K562 (cell line): Measurements from ENCODE around the gene UMAD1. TPM values are rescaled to one million over a fixed set of nuclear protein-coding genes. Genes with fewer than 3 reads are reported as not detected.

Source experiments
- CBFA2T2 ChIP-seq: fragments of 450-650 bp; conservative IDR thresholded peaks from 2 replicates; pipeline ENCODE4 v1.6.1; 2017; ENCODE audit warnings: mild to moderate bottlenecking
- CHD1 ChIP-seq: fragments of 200-600 bp; sonication (generic); IDR thresholded peaks from one replicate; pipeline ENCODE4 v1.6.1; 2012; ENCODE audit warnings: mild to moderate bottlenecking, moderate library complexity, low read length, inconsistent platforms
- HDAC3 ChIP-seq: fragments of 450-650 bp; IDR thresholded peaks from 2 replicates; pipeline ENCODE4 v1.6.1; 2018; ENCODE audit warnings: borderline replicate concordance, mild to moderate bottlenecking, moderate library complexity; ENCODE audit not compliant: partially characterized antibody
- HNRNPLL ChIP-seq: fragments of 200-400 bp; formaldehyde crosslinking; IDR thresholded peaks from 2 replicates; pipeline ENCODE4 v1.6.1; 2017; ENCODE audit warnings: low read length, low read depth, mild to moderate bottlenecking; ENCODE audit not compliant: poor library complexity, severe bottlenecking
- KAT7 ChIP-seq: sonication (generic); formaldehyde crosslinking; IDR thresholded peaks from 2 replicates; pipeline ENCODE4 v1.8.0; 2022; ENCODE audit warnings: missing genetic modification reagents, mild to moderate bottlenecking, borderline replicate concordance
- KHSRP ChIP-seq: fragments of 450-650 bp; IDR thresholded peaks from 2 replicates; pipeline ENCODE4 v1.6.1; 2017
- KLF10 ChIP-seq: fragments of 250-450 bp; sonication (Bioruptor Pico); IDR thresholded peaks from 2 replicates; pipeline ENCODE4 v1.6.1; 2021; ENCODE audit warnings: matching md5 sums
- MYBL2 ChIP-seq, 2 experiments: fragments of 450-650 bp in 1 of 2; sonication (generic) in 1 of 2; formaldehyde crosslinking in 1 of 2; IDR thresholded peaks; 2 replicates each; pipeline versions ENCODE4 v1.6.1 to v1.8.1; 2017 to 2022; ENCODE audit warnings: borderline replicate concordance in 1 of 2, inconsistent platforms in 1 of 2, low read depth in 1 of 2, mild to moderate bottlenecking in 1 of 2, missing genetic modification reagents in 1 of 2, moderate library complexity in 1 of 2
- NFE2L1 ChIP-seq: fragments of 450-650 bp; IDR thresholded peaks from 2 replicates; pipeline ENCODE4 v1.6.1; 2016; ENCODE audit warnings: missing genetic modification characterization, low read depth, mild to moderate bottlenecking, missing compliant biosample characterization, moderate library complexity, borderline replicate concordance
- NONO ChIP-seq, 2 experiments: fragments of 200-400 bp in 1 of 2; fragments of 450-650 bp in 1 of 2; formaldehyde crosslinking in 1 of 2; IDR thresholded peaks; 2 replicates each; pipeline ENCODE4 v1.6.1; 2017; ENCODE audit warnings: low read depth in 2 of 2, mild to moderate bottlenecking in 2 of 2, moderate library complexity in 2 of 2, low read length in 1 of 2
- NRF1 ChIP-seq, 2 experiments: fragments of 450-650 bp; IDR thresholded peaks in 1 of 2; conservative IDR thresholded peaks in 1 of 2; 2 replicates each; pipeline ENCODE4 v1.6.1; 2014; ENCODE audit warnings: mild to moderate bottlenecking in 2 of 2
- PCBP1 ChIP-seq: fragments of 200-400 bp; formaldehyde crosslinking; IDR thresholded peaks from 2 replicates; pipeline ENCODE4 v1.6.1; 2018; ENCODE audit warnings: mild to moderate bottlenecking, low read depth, low read length; ENCODE audit not compliant: poor library complexity, severe bottlenecking
- POLR2B ChIP-seq: fragments of 450-650 bp; IDR thresholded peaks from 2 replicates; pipeline ENCODE4 v1.6.1; 2018; ENCODE audit warnings: low read depth; ENCODE audit not compliant: partially characterized antibody
- ZNF140 ChIP-seq: fragments of 250-450 bp; sonication (Bioruptor Pico); IDR thresholded peaks from 2 replicates; pipeline ENCODE4 v1.8.0; 2021; ENCODE audit warnings: moderate library complexity, mild to moderate bottlenecking, inconsistent platforms
- ZNF175 ChIP-seq: fragments of 200-800 bp; sonication (Bioruptor generic); IDR thresholded peaks from 2 replicates; pipeline ENCODE4 v1.6.1; 2016; ENCODE audit warnings: low read depth, mild to moderate bottlenecking, missing genetic modification characterization, missing compliant biosample characterization
- polyA plus RNA-seq, 8 experiments: library from polyadenylated mRNA; depleted of rRNA in 4 of 8; stranded (reverse) in 5 of 8; unstranded in 3 of 8; fragments of >200 nt; fragmentation: Nextera tagmentation in 2 of 8; fragmentation: Illumina TruSeq in 1 of 8; extraction: Ambion mirVana in 2 of 8; extraction: Trizol in 1 of 8; gene quantifications; 2 replicates each; pipeline versions ENCODE4 v1.2.1 to v1.2.3, GENCODE V29; 2011 to 2014; ENCODE audit warnings: inconsistent platforms in 1 of 8, missing spikeins in 1 of 8
- total RNA-seq, 7 experiments: library from RNA; depleted of rRNA in 6 of 7; stranded (reverse); fragments of >200 nt in 6 of 7; fragmentation: Illumina TruSeq in 2 of 7; extraction: Trizol in 2 of 7; gene quantifications; 2 replicates each; pipeline versions ENCODE4 v1.2.1 to v1.2.3, GENCODE V29; 2011 to 2021; ENCODE audit warnings: low replicate concordance in 1 of 7
- TF ChIP-seq, protein P1 (sequence below): fragments of 450-650 bp; IDR thresholded peaks from 2 replicates; pipeline ENCODE4 v1.6.1; 2016; ENCODE audit warnings: missing biosample characterization, missing genetic modification characterization
- TF ChIP-seq, protein P2 (sequence below): fragments of 450-650 bp; IDR thresholded peaks from 2 replicates; pipeline ENCODE4 v1.6.1; 2014; ENCODE audit warnings: low read depth, mild to moderate bottlenecking, moderate library complexity, borderline replicate concordance
- TF ChIP-seq, protein P3 (sequence below): fragments of 250-450 bp; sonication (Bioruptor Pico); IDR thresholded peaks from 2 replicates; pipeline ENCODE4 v1.8.0; 2022; ENCODE audit warnings: inconsistent platforms
- TF ChIP-seq, protein P4 (sequence below), 3 experiments: IDR thresholded peaks in 2 of 3; conservative IDR thresholded peaks in 1 of 3; 2 replicates each; pipeline ENCODE4 v1.5.1; 2011 to 2012; ENCODE audit warnings: low read length in 3 of 3, mild to moderate bottlenecking in 3 of 3, control low read depth in 2 of 3, improper control_type of control experiment in 1 of 3, inconsistent platforms in 1 of 3, low read depth in 1 of 3, mixed read lengths in 1 of 3, moderate library complexity in 1 of 3; ENCODE audit not compliant: insufficient read depth in 2 of 3

Gene UMAD1
- total and polyA plus RNA-seq, 9 of the 15 experiments (the other 6 are each of a cell fraction or from before 2014, with no cell fraction given) = 9.0 to 26.7 (median 13.3) TPM

DNA sequence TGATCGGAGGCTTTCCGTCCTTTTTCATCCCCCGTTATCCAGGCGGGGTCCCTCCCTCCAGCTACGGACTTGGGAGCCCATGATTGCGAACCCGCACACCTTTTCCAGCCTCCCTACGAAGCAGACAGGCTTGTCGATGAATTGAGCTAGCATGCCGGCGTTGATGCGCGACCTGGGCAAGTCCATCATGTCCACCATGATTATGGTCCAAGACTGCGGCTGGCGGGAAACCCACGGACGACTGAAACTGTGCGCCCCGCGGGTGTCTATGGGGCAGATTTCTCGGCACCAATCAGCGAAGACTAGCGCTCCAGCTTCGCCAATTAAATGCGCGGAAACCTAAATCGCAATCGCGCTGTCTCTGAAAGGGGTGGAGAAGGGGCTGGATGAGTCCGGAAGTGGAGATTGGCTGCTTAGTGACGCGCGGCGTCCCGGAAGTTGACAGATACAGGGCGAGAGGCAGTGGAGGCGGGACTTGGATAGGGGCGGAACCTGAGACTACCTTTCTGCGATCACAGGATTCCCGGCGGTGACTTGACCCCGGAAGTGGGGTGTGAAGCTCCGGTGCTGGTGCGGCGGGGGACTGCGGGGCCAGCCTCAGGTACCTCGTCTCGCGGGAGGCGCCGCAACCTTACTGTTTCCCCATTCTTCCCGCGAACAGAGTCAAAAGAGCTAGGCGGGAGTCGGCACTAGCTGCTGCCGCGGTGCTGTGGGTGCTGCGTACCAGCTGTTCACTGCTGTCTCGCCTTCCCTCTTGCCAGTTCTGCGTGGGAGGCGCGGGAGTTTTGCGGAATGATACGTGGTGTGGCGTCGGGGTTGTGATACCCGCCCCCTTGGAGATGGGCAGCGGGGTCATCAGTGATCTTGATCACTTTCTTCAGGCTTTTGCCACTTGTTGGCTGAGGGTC, at the start of gene UMAD1 (continued):
- TF ChIP-seq ZNF140 (CRISPR knock-in tag) (no peak), CBFA2T2 (no peak), HDAC3 (no peak), ZNF175 (no peak), NRF1 (conservative IDR thresholded peaks at IDR 0.05 in 1 of 2, IDR thresholded peaks at IDR 0.05 in 1 of 2) (peak; percentile 82 to 85), CHD1 (peak; percentile 50), PCBP1 (no peak), KHSRP (no peak), KLF10 (CRISPR knock-in tag) (no peak), MYBL2 (IDR thresholded peaks at IDR 0.05; ENCODE audit: low read depth) (peak; percentile 69; the same call in 1 of the 2 replicates), MYBL2 (CRISPR knock-in tag; IDR thresholded peaks at IDR 0.05; ENCODE audit: borderline replicate concordance) (no peak), HNRNPLL (peak; percentile 74), POLR2B (peak; percentile 72), KAT7 (no peak; the same call in 1 of the 2 replicates), NONO (IDR thresholded peaks at IDR 0.05; ENCODE audit: low read depth in 2 of 2, low read length in 1 of 2) (peak in 1 of 2 experiments; percentile 12; a peak in 1 of 4 replicates), NFE2L1 (tag) (no peak)
- TF ChIP-seq, protein P1, sequence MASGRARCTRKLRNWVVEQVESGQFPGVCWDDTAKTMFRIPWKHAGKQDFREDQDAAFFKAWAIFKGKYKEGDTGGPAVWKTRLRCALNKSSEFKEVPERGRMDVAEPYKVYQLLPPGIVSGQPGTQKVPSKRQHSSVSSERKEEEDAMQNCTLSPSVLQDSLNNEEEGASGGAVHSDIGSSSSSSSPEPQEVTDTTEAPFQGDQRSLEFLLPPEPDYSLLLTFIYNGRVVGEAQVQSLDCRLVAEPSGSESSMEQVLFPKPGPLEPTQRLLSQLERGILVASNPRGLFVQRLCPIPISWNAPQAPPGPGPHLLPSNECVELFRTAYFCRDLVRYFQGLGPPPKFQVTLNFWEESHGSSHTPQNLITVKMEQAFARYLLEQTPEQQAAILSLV (tag) = no peak
- TF ChIP-seq, protein P2, sequence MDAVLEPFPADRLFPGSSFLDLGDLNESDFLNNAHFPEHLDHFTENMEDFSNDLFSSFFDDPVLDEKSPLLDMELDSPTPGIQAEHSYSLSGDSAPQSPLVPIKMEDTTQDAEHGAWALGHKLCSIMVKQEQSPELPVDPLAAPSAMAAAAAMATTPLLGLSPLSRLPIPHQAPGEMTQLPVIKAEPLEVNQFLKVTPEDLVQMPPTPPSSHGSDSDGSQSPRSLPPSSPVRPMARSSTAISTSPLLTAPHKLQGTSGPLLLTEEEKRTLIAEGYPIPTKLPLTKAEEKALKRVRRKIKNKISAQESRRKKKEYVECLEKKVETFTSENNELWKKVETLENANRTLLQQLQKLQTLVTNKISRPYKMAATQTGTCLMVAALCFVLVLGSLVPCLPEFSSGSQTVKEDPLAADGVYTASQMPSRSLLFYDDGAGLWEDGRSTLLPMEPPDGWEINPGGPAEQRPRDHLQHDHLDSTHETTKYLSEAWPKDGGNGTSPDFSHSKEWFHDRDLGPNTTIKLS = peak; percentile 83
- TF ChIP-seq, protein P3, sequence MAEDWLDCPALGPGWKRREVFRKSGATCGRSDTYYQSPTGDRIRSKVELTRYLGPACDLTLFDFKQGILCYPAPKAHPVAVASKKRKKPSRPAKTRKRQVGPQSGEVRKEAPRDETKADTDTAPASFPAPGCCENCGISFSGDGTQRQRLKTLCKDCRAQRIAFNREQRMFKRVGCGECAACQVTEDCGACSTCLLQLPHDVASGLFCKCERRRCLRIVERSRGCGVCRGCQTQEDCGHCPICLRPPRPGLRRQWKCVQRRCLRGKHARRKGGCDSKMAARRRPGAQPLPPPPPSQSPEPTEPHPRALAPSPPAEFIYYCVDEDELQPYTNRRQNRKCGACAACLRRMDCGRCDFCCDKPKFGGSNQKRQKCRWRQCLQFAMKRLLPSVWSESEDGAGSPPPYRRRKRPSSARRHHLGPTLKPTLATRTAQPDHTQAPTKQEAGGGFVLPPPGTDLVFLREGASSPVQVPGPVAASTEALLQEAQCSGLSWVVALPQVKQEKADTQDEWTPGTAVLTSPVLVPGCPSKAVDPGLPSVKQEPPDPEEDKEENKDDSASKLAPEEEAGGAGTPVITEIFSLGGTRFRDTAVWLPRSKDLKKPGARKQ (CRISPR knock-in tag) = no peak
- TF ChIP-seq, protein P4, sequence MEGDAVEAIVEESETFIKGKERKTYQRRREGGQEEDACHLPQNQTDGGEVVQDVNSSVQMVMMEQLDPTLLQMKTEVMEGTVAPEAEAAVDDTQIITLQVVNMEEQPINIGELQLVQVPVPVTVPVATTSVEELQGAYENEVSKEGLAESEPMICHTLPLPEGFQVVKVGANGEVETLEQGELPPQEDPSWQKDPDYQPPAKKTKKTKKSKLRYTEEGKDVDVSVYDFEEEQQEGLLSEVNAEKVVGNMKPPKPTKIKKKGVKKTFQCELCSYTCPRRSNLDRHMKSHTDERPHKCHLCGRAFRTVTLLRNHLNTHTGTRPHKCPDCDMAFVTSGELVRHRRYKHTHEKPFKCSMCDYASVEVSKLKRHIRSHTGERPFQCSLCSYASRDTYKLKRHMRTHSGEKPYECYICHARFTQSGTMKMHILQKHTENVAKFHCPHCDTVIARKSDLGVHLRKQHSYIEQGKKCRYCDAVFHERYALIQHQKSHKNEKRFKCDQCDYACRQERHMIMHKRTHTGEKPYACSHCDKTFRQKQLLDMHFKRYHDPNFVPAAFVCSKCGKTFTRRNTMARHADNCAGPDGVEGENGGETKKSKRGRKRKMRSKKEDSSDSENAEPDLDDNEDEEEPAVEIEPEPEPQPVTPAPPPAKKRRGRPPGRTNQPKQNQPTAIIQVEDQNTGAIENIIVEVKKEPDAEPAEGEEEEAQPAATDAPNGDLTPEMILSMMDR (IDR thresholded peaks at IDR 0.05 in 2 of 3, conservative IDR thresholded peaks at IDR 0.05 in 1 of 3; ENCODE audit: insufficient read depth in 2 of 3, low read depth in 1 of 3, low read length in 3 of 3) = 0 out of 6 replicates have a peak, but pooled peaks of 1 of the 3 experiments have one; percentile 5
